ENCODE results near the gene ADGRL2.

DNA sequence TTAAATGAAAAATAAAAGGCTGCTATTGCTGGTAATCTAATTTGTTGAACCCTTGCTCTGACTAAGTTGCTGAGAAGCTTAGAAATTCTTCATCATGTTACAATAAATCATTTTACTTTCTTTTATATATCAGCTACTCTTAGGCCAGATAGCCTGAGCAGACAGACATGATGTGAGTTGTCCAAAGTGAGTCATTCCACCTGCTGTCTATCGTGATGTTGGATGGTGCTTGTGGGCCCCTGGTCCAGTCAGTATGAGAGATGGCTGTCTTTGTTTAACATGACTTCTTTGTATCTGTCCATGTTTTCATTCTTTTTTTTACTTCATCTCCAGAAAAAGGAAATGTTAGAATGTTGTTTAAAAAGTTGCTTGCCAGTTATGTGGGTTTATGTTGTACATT lies 188.8 kb downstream of the ADGRL2 start:
- TF ChIP-seq ZBTB49 (tag by site-specific recombination; IDR thresholded peaks at IDR 0.05; ENCODE audit: low read depth) (no peak), ZNF423 (tag by site-specific recombination; IDR thresholded peaks at IDR 0.05) (no peak), ZNF350 (tag by site-specific recombination; IDR thresholded peaks at IDR 0.05) (no peak), ZNF704 (tag by site-specific recombination; IDR thresholded peaks at IDR 0.05) (no peak), ZNF302 (tag by site-specific recombination; IDR thresholded peaks at IDR 0.05; ENCODE audit: low read depth) (no peak), ZEB2 (tag by site-specific recombination; IDR thresholded peaks at IDR 0.05) (no peak), ZNF121 (tag by site-specific recombination; IDR thresholded peaks at IDR 0.05) (no peak), ELK4 (IDR thresholded peaks at IDR 0.05; ENCODE audit: borderline replicate concordance, low read depth, low read length) (no peak), HOXA7 (CRISPR knock-in tag; IDR thresholded peaks at IDR 0.05; ENCODE audit: borderline replicate concordance) (no peak)
- TF ChIP-seq, protein P1, sequence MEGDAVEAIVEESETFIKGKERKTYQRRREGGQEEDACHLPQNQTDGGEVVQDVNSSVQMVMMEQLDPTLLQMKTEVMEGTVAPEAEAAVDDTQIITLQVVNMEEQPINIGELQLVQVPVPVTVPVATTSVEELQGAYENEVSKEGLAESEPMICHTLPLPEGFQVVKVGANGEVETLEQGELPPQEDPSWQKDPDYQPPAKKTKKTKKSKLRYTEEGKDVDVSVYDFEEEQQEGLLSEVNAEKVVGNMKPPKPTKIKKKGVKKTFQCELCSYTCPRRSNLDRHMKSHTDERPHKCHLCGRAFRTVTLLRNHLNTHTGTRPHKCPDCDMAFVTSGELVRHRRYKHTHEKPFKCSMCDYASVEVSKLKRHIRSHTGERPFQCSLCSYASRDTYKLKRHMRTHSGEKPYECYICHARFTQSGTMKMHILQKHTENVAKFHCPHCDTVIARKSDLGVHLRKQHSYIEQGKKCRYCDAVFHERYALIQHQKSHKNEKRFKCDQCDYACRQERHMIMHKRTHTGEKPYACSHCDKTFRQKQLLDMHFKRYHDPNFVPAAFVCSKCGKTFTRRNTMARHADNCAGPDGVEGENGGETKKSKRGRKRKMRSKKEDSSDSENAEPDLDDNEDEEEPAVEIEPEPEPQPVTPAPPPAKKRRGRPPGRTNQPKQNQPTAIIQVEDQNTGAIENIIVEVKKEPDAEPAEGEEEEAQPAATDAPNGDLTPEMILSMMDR (tag by site-specific recombination; IDR thresholded peaks at IDR 0.05), result no peak
- TF ChIP-seq, protein P2, sequence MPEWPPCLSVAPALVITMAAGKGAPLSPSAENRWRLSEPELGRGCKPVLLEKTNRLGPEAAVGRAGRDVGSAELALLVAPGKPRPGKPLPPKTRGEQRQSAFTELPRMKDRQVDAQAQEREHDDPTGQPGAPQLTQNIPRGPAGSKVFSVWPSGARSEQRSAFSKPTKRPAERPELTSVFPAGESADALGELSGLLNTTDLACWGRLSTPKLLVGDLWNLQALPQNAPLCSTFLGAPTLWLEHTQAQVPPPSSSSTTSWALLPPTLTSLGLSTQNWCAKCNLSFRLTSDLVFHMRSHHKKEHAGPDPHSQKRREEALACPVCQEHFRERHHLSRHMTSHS (tag by site-specific recombination; IDR thresholded peaks at IDR 0.05), result no peak
